Stimulated activated CD4-positive, alpha-beta T cell treated with anti-CD3 and anti-CD28 coated beads, Interleukin-2, amount 100 ng/mL, for 48 hours (primary cell): ENCODE measurements around the gene SOCS4.
"Not testable (repeated sequence)": the region's sequence is repeated elsewhere in the genome, so short reads cannot be mapped to it uniquely, and the experiment has no call there.

Experiments used
- DNase-seq, 2 donors: peaks; one replicate each; pipeline ENCODE4 v3.0.0-alpha.2; 2020

The SOCS4 gene

GRCh38 chr14:55026793-55027561 lies at the start of gene SOCS4, which contains the start of gene WDHD1:
SOCS4 (plus strand) TSS chr14:55027236; CDS start chr14:55043042, 15,806 bp downstream.
WDHD1 (minus strand) TSS chr14:55027099; CDS start chr14:55026787, 312 bp downstream.
- peak; percentile 98 to 99 for DNase-seq

- no peak for DNase-seq
Measured at GRCh38 chr14:54979039-54979438, 48.0 kb upstream of the SOCS4 start.

- no peak for DNase-seq
Measured at GRCh38 chr14:54981698-54982097, 45.3 kb upstream of the SOCS4 start.

- DNase-seq: no peak
Measured at GRCh38 chr14:54985156-54985555, 41.9 kb upstream of the SOCS4 start.

GRCh38 chr14:55000381-55000780 lies 26.7 kb upstream of the SOCS4 start:
- DNase-seq: no peak

GRCh38 chr14:55005071-55005470 lies 22.0 kb upstream of the SOCS4 start:
- no peak for DNase-seq

GRCh38 chr14:55015006-55015405 lies 12.0 kb upstream of the SOCS4 start:
- no peak for DNase-seq

- DNase-seq: no peak
Measured at GRCh38 chr14:55019968-55020554, 7.0 kb upstream of the SOCS4 start.

- DNase-seq: not testable (repeated sequence)
Measured at GRCh38 chr14:55024365-55024764, 2.7 kb upstream of the SOCS4 start.

GRCh38 chr14:55025948-55026347 lies 1.1 kb upstream of the SOCS4 start:
- no peak for DNase-seq

GRCh38 chr14:55026441-55026792 lies 619 bp upstream of the SOCS4 start:
- no peak for DNase-seq

GRCh38 chr14:55028066-55028465 lies 1.0 kb downstream of the SOCS4 start:
- DNase-seq: no peak

GRCh38 chr14:55028476-55028875 lies 1.4 kb downstream of the SOCS4 start:
- DNase-seq: no peak

- DNase-seq: no peak
Measured at GRCh38 chr14:55031190-55031589, 4.2 kb downstream of the SOCS4 start.

- DNase-seq: not testable (repeated sequence)
Measured at GRCh38 chr14:55037995-55038394, 11.0 kb downstream of the SOCS4 start.

GRCh38 chr14:55038708-55039107 lies 11.7 kb downstream of the SOCS4 start:
- no peak for DNase-seq

GRCh38 chr14:55043528-55043927 lies 16.5 kb downstream of the SOCS4 start:
- DNase-seq: no peak

GRCh38 chr14:55045087-55045486 lies 18.1 kb downstream of the SOCS4 start:
- DNase-seq: no peak

GRCh38 chr14:55047301-55048053 lies 20.4 kb downstream of the SOCS4 start:
- DNase-seq: no peak

- DNase-seq: no peak
Measured at GRCh38 chr14:55048900-55049436, 21.9 kb downstream of the SOCS4 start.

GRCh38 chr14:55051165-55051422 lies 24.1 kb downstream of the SOCS4 start:
- DNase-seq: no peak

- peak; percentile 92 to 93 for DNase-seq
Measured at GRCh38 chr14:55051423-55052268, 24.6 kb downstream of the SOCS4 start, which contains the start of gene MAPK1IP1L. MAPK1IP1L (plus strand) TSS chr14:55051647; CDS start chr14:55061684, 10,037 bp downstream.
